ENCODE results near the gene STARD9. TPM values are rescaled to one million over a fixed set of nuclear protein-coding genes. Genes with fewer than 3 reads are reported as not detected.

Gene STARD9
- total and polyA plus RNA-seq, 2 of the 13 experiments (the other 11 are each of a cell fraction or from before 2014, with no cell fraction given): 5.3 to 7.5 TPM

DNA sequence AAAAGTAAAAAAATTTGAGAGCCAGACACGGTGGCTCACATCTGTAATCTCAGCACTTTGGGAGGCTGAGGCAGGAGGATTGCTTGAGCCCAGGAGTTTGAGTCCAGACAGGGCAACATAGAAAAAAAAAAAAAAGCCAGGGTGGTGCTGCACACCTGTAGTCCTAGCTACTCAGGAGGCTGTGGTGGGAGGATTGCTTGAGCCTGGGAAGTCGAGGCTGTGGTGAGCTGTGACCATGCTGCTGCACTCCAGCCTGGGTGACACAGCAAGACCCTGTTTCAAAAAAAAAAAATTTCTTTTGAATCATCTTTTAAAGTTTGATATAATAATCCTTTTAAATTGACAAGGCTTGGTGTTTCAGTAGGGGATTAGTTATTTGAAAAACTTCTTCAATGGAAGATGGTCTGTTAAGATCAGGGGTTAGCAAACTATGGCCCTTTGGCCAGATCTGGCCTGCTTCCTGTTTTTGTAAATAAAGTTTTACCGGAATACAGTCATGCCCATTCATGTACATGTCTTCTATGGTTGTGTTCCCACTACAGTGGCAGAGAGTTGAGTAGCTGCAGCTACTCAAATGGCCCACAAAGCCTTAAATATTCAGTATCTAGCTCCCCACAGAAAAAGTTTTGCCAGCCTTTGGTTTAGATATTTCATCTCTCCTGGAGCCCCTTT lies 132.6 kb downstream of the STARD9 start:
- ChIA-PET CTCF (ENCODE audit: low intra/inter-chr PET ratio, low total read pairs) (no interaction called here), POLR2A (no interaction called here)
- H3K27ac ChIP-seq (ENCODE audit: extremely low read length, insufficient read depth, low read length): peak overlapping the region; percentile 31
- no peaks in the 10 kb centered on the region for H4K20me1 ChIP-seq (ENCODE audit: insufficient read depth, low read length)
- no peak for FAIRE-seq
- no peak overlapping the region for H3K9ac ChIP-seq (ENCODE audit: insufficient read depth, low read depth, low read length)
- no peaks in the 10 kb centered on the region for H3K79me2 ChIP-seq (ENCODE audit: insufficient read depth, low read length)
- intact Hi-C loops (cut with micrococcal nuclease; ENCODE audit: unreplicated experiment) (no loop called here), in situ Hi-C loops (cut with HindIII; ENCODE audit: extremely low pct_ligation_motif_present, low pct_unique_long_range_greater_than_20kb) (loop anchor here (25.0 kb wide), 1 partner anchor 504 kb away; the partner anchor contains the start of gene EPB42)
- H3K27me3 ChIP-seq (ENCODE audit: control insufficient read depth in 1 of 2, insufficient read depth in 2 of 2, low read length in 2 of 2): no peaks in the 10 kb centered on the region
- 81% methylated on average over 3 of the region's 3 CpGs for WGBS (ENCODE audit: low lambda C conversion rate)
- no peak overlapping the region for H2AFZ ChIP-seq (ENCODE audit: low read length)
- no TSS peak for BruUV-seq (replicated peaks)
- ATAC-seq: no peak; the same call in 2 of the 3 replicates
- 0 out of 5 replicates have a peak, but pooled peaks cover 0 to 1% of the 10 kb centered on the region in 2 experiments for H3K36me3 ChIP-seq (replicated peaks in 1 of 2; ENCODE audit: control insufficient read depth in 1 of 2, insufficient read depth in 2 of 2, low read length in 2 of 2)
- no peak overlapping the region for H3K4me3 ChIP-seq (replicated peaks in 1 of 3; ENCODE audit: insufficient read depth in 1 of 3, low read depth in 2 of 3, low read length in 3 of 3)
- H3K4me1 ChIP-seq (ENCODE audit: insufficient read depth, low read length): peaks cover 17% of the 10 kb centered on the region
- no peak overlapping the region for H3K4me2 ChIP-seq (ENCODE audit: low read depth, low read length)
- peak; percentile 9 for DNase-seq (ENCODE audit: low spot score)
- no peaks in the 10 kb centered on the region for H3K9me3 ChIP-seq (ENCODE audit: low read length)
- TF ChIP-seq ZNF143 (CRISPR knock-in tag; IDR thresholded peaks at IDR 0.05) (no peak), GABPA (IDR thresholded peaks at IDR 0.05; ENCODE audit: low read depth, low read length) (no peak), GABPA (CRISPR knock-in tag; IDR thresholded peaks at IDR 0.05; ENCODE audit: low read depth) (0 out of 2 replicates have a peak, but pooled peaks have one; percentile 33), ZZZ3 (CRISPR knock-in tag; IDR thresholded peaks at IDR 0.05; ENCODE audit: borderline replicate concordance) (no peak), HOMEZ (CRISPR knock-in tag; IDR thresholded peaks at IDR 0.05; ENCODE audit: low read depth) (peak; percentile 41; the same call in 1 of the 2 replicates), SIN3B (IDR thresholded peaks at IDR 0.05; ENCODE audit: low read length) (no peak), ELF1 (CRISPR knock-in tag; IDR thresholded peaks at IDR 0.05) (peak; percentile 47; the same call in 1 of the 2 replicates), IRF9 (CRISPR knock-in tag; IDR thresholded peaks at IDR 0.05; ENCODE audit: borderline replicate concordance) (no peak), PLSCR1 (CRISPR knock-in tag; IDR thresholded peaks at IDR 0.05; ENCODE audit: borderline replicate concordance) (no peak)
- TF ChIP-seq, protein P1, sequence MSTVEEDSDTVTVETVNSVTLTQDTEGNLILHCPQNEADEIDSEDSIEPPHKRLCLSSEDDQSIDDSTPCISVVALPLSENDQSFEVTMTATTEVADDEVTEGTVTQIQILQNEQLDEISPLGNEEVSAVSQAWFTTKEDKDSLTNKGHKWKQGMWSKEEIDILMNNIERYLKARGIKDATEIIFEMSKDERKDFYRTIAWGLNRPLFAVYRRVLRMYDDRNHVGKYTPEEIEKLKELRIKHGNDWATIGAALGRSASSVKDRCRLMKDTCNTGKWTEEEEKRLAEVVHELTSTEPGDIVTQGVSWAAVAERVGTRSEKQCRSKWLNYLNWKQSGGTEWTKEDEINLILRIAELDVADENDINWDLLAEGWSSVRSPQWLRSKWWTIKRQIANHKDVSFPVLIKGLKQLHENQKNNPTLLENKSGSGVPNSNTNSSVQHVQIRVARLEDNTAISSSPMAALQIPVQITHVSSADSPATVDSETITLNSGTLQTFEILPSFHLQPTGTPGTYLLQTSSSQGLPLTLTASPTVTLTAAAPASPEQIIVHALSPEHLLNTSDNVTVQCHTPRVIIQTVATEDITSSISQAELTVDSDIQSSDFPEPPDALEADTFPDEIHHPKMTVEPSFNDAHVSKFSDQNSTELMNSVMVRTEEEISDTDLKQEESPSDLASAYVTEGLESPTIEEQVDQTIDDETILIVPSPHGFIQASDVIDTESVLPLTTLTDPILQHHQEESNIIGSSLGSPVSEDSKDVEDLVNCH (CRISPR knock-in tag; IDR thresholded peaks at IDR 0.05): no peak
- TF ChIP-seq, protein P2, sequence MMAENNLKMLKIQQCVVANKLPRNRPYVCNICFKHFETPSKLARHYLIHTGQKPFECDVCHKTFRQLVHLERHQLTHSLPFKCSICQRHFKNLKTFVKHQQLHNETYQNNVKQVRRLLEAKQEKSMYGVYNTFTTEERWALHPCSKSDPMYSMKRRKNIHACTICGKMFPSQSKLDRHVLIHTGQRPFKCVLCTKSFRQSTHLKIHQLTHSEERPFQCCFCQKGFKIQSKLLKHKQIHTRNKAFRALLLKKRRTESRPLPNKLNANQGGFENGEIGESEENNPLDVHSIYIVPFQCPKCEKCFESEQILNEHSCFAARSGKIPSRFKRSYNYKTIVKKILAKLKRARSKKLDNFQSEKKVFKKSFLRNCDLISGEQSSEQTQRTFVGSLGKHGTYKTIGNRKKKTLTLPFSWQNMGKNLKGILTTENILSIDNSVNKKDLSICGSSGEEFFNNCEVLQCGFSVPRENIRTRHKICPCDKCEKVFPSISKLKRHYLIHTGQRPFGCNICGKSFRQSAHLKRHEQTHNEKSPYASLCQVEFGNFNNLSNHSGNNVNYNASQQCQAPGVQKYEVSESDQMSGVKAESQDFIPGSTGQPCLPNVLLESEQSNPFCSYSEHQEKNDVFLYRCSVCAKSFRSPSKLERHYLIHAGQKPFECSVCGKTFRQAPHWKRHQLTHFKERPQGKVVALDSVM (CRISPR knock-in tag; IDR thresholded peaks at IDR 0.05): peak; percentile 73; the same call in 1 of the 2 replicates
